Vagina (tissue), 2 donors: ENCODE data around the gene PCNA.

Experiments
- CTCF ChIP-seq, 3 experiments: fragments of 450-650 bp in 2 of 3; fragments of 200-600 bp in 1 of 3; sonication (generic) in 1 of 3; IDR thresholded peaks; one replicate each; pipeline ENCODE4 v1.5.1; 2017 to 2019; ENCODE audit warnings: antibody characterized with exemption in 3 of 3, mild to moderate bottlenecking in 2 of 3, moderate library complexity in 2 of 3
- POLR2AphosphoS5 ChIP-seq, 2 donors: sonication (generic); formaldehyde crosslinking; IDR thresholded peaks; one replicate each; pipeline ENCODE4 v1.9.0; 2017; ENCODE audit warnings: antibody characterized with exemption in 2 of 2, mild to moderate bottlenecking in 2 of 2, low read depth in 1 of 2; ENCODE audit not compliant: insufficient read depth in 1 of 2

DNA sequence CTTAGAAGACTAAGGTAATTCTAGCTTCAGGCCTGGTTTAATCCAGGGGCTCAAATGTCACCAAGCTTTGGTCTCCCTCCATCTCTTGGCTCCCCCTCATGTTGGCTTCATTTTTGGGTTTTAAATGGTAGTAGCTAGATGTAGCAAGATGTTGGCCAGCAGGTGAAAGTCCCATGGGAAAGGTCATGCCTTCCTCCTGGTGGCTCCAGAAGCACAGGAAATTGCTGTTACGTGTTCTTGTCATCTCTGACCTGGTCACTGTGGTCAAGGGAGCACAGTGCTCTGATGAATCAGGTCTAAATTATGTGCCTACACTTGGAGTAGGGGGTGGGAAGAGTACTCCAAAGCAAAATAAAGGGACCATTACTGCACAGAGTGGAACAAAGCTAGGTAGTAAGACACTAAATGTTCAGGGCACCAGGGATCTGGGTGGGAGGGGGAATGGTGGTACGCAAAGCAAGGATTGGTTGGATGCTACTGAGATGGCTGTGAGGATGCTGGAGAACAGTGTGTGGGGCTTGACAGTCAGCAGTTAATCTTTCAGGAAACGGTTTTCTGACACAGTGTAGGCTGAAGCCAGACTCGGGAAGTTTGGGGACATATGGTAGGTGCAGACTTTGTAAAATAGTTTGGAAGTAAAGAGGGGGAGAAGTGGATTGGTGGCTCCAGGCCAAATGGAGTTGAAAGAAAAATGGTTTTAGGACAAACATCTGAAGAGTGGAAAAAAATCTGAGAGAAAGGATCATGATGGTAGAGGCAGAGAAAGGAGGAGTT is 37.1 kb upstream of the PCNA start:
- TF ChIP-seq CTCF (IDR thresholded peaks at IDR 0.05) (no peak), POLR2AphosphoS5 (IDR thresholded peaks at IDR 0.05; ENCODE audit: insufficient read depth in 1 of 2, low read depth in 1 of 2) (no peak)
